H9 (cell line): ENCODE data around the gene HOXC12. TPM values are rescaled to one million over a fixed set of nuclear protein-coding genes. Genes with fewer than 3 reads are reported as not detected.
A peak's percentile ranks its signal among the peaks of the same experiment; 100 is the strongest.

ENCODE experiments used
- DNase-seq: peaks from one replicate; pipeline ENCODE4 v3.0.0-alpha.2; 2017
- H2AFZ ChIP-seq: one replicate; pipeline ENCODE4 v1.6.1; 2013; ENCODE audit warnings: mild to moderate bottlenecking, low read length, control low read depth, moderate library complexity
- H2AK5ac ChIP-seq: 2 replicates; pipeline ENCODE4 v1.6.1; 2013; ENCODE audit warnings: low read length, control low read depth, mixed read lengths; ENCODE audit not compliant: insufficient read length
- H2BK120ac ChIP-seq: one replicate; pipeline ENCODE4 v1.6.1; 2013; ENCODE audit warnings: low read depth, mild to moderate bottlenecking, low read length, control low read depth, inconsistent platforms; ENCODE audit not compliant: poor library complexity, severe bottlenecking
- H2BK12ac ChIP-seq: 2 replicates; pipeline ENCODE4 v1.6.1; 2013; ENCODE audit warnings: low read length, control low read depth, mixed read lengths, low read depth; ENCODE audit not compliant: insufficient read length
- H2BK15ac ChIP-seq: 2 replicates; pipeline ENCODE4 v1.6.1; 2013; ENCODE audit warnings: low read depth, low read length, control low read depth
- H2BK20ac ChIP-seq: one replicate; pipeline ENCODE4 v1.6.1; 2013; ENCODE audit warnings: low read depth, mild to moderate bottlenecking, low read length, control low read depth, inconsistent platforms; ENCODE audit not compliant: poor library complexity, severe bottlenecking
- H2BK5ac ChIP-seq: 2 replicates; pipeline ENCODE4 v1.6.1; 2013; ENCODE audit warnings: low read length, control low read depth, mixed read lengths; ENCODE audit not compliant: insufficient read length
- H3K14ac ChIP-seq: 2 replicates; pipeline ENCODE4 v1.6.1; 2013; ENCODE audit warnings: low read length, control low read depth; ENCODE audit not compliant: insufficient read depth
- H3K18ac ChIP-seq: 2 replicates; pipeline ENCODE4 v1.6.1; 2013; ENCODE audit warnings: low read depth, mild to moderate bottlenecking, mixed read lengths, low read length, control low read depth; ENCODE audit not compliant: insufficient read length
- H3K23ac ChIP-seq: 2 replicates; pipeline ENCODE4 v1.6.1; 2013; ENCODE audit warnings: low read length, control low read depth, mixed read lengths, low read depth; ENCODE audit not compliant: insufficient read length
- H3K23me2 ChIP-seq: 2 replicates; pipeline ENCODE4 v1.6.1; 2013; ENCODE audit warnings: low read depth, mild to moderate bottlenecking, mixed read lengths, low read length, control low read depth; ENCODE audit not compliant: insufficient read length, poor library complexity, severe bottlenecking
- H3K27ac ChIP-seq: 2 replicates; pipeline ENCODE4 v1.5.1; 2013; ENCODE audit warnings: low read length, control low read depth, mixed read lengths, low read depth; ENCODE audit not compliant: insufficient read length
- H3K27me3 ChIP-seq: 2 replicates; pipeline ENCODE4 v1.6.1; 2013; ENCODE audit warnings: low read length, control low read depth, inconsistent platforms; ENCODE audit not compliant: insufficient read depth
- H3K4ac ChIP-seq: 2 replicates; pipeline ENCODE4 v1.6.1; 2013; ENCODE audit warnings: low read depth, mild to moderate bottlenecking, control low read depth, inconsistent platforms, low read length, moderate library complexity
- H3K4me1 ChIP-seq: 2 replicates; pipeline ENCODE4 v1.6.1; 2013; ENCODE audit warnings: low read length, control low read depth, inconsistent platforms; ENCODE audit not compliant: insufficient read depth
- H3K4me2 ChIP-seq: 2 replicates; pipeline ENCODE4 v1.6.1; 2013; ENCODE audit warnings: low read length, control low read depth, mixed read lengths; ENCODE audit not compliant: insufficient read length, insufficient read depth
- H3K56ac ChIP-seq: 2 replicates; pipeline ENCODE4 v1.6.1; 2013; ENCODE audit warnings: low read depth, mild to moderate bottlenecking, mixed read lengths, low read length, control low read depth; ENCODE audit not compliant: insufficient read length
- H3K79me1 ChIP-seq: 2 replicates; pipeline ENCODE4 v1.6.1; 2013; ENCODE audit warnings: low read depth, mild to moderate bottlenecking, moderate library complexity, low read length, control low read depth, inconsistent platforms; ENCODE audit not compliant: insufficient read depth, poor library complexity, severe bottlenecking
- H3K79me2 ChIP-seq: 2 replicates; pipeline ENCODE4 v1.6.1; 2013; ENCODE audit warnings: low read length, control low read depth, inconsistent platforms; ENCODE audit not compliant: insufficient read depth
- H3K9ac ChIP-seq: 2 replicates; pipeline ENCODE4 v1.6.1; 2013; ENCODE audit warnings: low read length, control low read depth, mixed read lengths; ENCODE audit not compliant: insufficient read length; ENCODE audit errors: extremely low read depth
- H3K9me3 ChIP-seq: one replicate; pipeline ENCODE4 v1.6.1; 2013; ENCODE audit warnings: low read depth, low read length, inconsistent platforms; ENCODE audit not compliant: control insufficient read depth
- H3T11ph ChIP-seq: one replicate; pipeline ENCODE4 v1.6.1; 2013; ENCODE audit warnings: mild to moderate bottlenecking, low read length, control low read depth, inconsistent platforms
- H4K20me1 ChIP-seq: one replicate; pipeline ENCODE4 v1.6.1; 2013; ENCODE audit not compliant: control insufficient read depth, insufficient read length, insufficient read depth
- H4K5ac ChIP-seq: 2 replicates; pipeline ENCODE4 v1.6.1; 2013; ENCODE audit warnings: low read depth, mild to moderate bottlenecking, mixed read lengths, low read length, control low read depth; ENCODE audit not compliant: insufficient read length
- H4K8ac ChIP-seq: replicated peaks from 2 replicates; pipeline ENCODE4 v1.6.1; 2013; ENCODE audit warnings: low read length, control low read depth, mixed read lengths, low read depth; ENCODE audit not compliant: insufficient read length
- H4K91ac ChIP-seq: 2 replicates; pipeline ENCODE4 v1.6.1; 2013; ENCODE audit warnings: low read depth, mild to moderate bottlenecking, moderate library complexity, mixed read lengths, low read length, control low read depth; ENCODE audit not compliant: insufficient read length
- H3K27ac Mint-ChIP-seq, 3 experiments: 2 replicates in 2 of 3; 3 replicates in 1 of 3; pipeline ENCODE4 v1.8.0; 2020 to 2021; ENCODE audit warnings: mixed read lengths in 3 of 3, mild to moderate bottlenecking in 1 of 3, moderate library complexity in 1 of 3
- H3K27me3 Mint-ChIP-seq: 2 replicates; pipeline ENCODE4 v1.8.0; 2021; ENCODE audit warnings: low read depth, mild to moderate bottlenecking, moderate library complexity, mixed read lengths
- H3K36me3 Mint-ChIP-seq, 3 experiments: 2 replicates in 2 of 3; 3 replicates in 1 of 3; pipeline ENCODE4 v1.8.0; 2020 to 2021; ENCODE audit warnings: low read depth in 3 of 3, mixed read lengths in 3 of 3; ENCODE audit not compliant: insufficient read depth in 1 of 3
- H3K4me1 Mint-ChIP-seq, 2 experiments: 2 replicates each; pipeline ENCODE4 v1.8.0; 2020; ENCODE audit warnings: mixed read lengths in 2 of 2
- H3K4me3 Mint-ChIP-seq, 2 experiments: 2 replicates in 1 of 2; 3 replicates in 1 of 2; pipeline ENCODE4 v1.8.0; 2020 to 2021; ENCODE audit warnings: mild to moderate bottlenecking in 2 of 2, mixed read lengths in 2 of 2, moderate library complexity in 1 of 2
- H3K9me3 Mint-ChIP-seq, 2 experiments: 2 replicates in 1 of 2; 3 replicates in 1 of 2; pipeline ENCODE4 v1.8.0; 2020; ENCODE audit warnings: mild to moderate bottlenecking in 2 of 2, mixed read lengths in 2 of 2, moderate library complexity in 1 of 2
- CTCF ChIP-seq: fragments of 200-600 bp; sonication (generic); conservative IDR thresholded peaks from 3 replicates; pipeline ENCODE4 v1.8.0; 2021; ENCODE audit warnings: antibody characterized with exemption, mild to moderate bottlenecking
- WGBS: extraction: QIAGEN DNeasy Blood & Tissue Kit; methylation state at CpG from one replicate; pipeline ENCODE4 v1.1.7; 2013; ENCODE audit warnings: missing lambda C conversion rate, low lambda C conversion rate, mixed read lengths; ENCODE audit not compliant: insufficient read length; ENCODE audit errors: extremely low coverage; 5-methylcytosine and 5-hydroxymethylcytosine counted together
- total RNA-seq: library from RNA; stranded (reverse); gene quantifications from 2 replicates; pipeline ENCODE4 v1.2.1, GENCODE V29; 2021

HOXC12 gene
- total RNA-seq, 1 experiment from 2014 or later, result not detected

DNA sequence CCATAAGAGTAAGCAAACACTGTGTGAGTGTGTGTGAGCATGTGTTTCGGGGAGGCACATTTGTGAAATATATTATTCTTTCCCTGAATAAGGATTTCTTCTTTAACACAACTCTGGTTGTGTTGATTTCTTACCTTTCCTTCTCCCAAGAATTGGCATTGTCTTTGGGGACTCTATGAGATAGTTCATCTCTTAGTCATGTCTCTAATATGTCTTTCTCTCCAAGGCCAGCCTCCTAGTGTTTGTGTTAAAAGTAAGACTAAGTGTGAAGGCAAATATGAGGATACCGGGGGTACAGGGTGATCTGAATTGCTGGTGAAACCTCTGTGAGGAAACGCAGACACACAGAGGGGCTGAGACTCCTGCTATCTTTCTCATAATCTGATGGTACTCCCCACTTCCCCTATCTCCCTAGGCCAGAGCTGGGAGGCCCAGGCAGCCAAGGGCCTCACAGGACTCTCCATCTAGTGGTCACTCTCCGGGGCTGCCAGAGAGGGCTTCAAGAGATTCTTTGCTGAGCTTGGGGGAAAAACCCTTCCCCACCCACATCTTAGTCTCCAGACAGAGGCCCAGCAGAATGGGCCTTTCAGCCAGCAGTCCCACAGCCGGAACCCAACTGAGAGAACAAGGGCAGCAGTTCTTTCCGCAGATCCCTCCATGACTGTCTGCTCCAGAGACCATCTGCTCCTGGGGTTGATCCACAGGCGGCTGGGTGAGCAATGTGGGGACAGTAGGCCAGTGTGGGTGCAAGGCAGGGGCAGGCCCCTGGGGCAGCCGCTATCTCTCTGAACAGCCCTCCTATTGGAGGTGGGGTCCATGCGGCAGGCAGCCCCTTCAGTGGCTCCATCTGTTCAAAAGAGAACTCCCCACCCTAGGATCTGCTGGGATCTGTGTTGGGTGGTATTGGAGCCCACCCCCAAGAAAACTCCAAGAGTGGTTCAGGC is 5.8 kb upstream of the HOXC12 start:
- Histone ChIP-seq H3K23ac (no peak overlapping the region), H3K4me1 (no peaks in the 10 kb centered on the region), H2BK12ac (no peak overlapping the region), H4K20me1 (no peaks in the 10 kb centered on the region), H2AK5ac (no peak overlapping the region), H2BK20ac (no peak overlapping the region), H3K4ac (no peak overlapping the region), H3K27me3 (peaks cover 99% of the 10 kb centered on the region), H2BK5ac (no peak overlapping the region), H2BK120ac (no peak overlapping the region), H4K8ac (no peak overlapping the region), H3T11ph (no peak overlapping the region), H3K9me3 (no peaks in the 10 kb centered on the region), H3K56ac (no peak overlapping the region), H3K79me1 (no peaks in the 10 kb centered on the region), H3K9ac (no peak overlapping the region), H3K23me2 (no peaks in the 10 kb centered on the region), H3K27ac (no peak overlapping the region), H2AFZ (no peak overlapping the region), H4K91ac (no peak overlapping the region), H3K14ac (no peak overlapping the region), H3K18ac (no peak overlapping the region), H3K4me2 (no peak overlapping the region), H4K5ac (no peak overlapping the region), H2BK15ac (no peak overlapping the region), H3K79me2 (no peaks in the 10 kb centered on the region)
- H3K4me1 Mint-ChIP-seq, result peaks cover 6 to 20% of the 10 kb centered on the region in 2 experiments; a peak in 3 of 4 replicates
- H3K27me3 Mint-ChIP-seq, result peaks cover 100% of the 10 kb centered on the region
- H3K36me3 Mint-ChIP-seq, result no peaks in the 10 kb centered on the region
- H3K9me3 Mint-ChIP-seq, result peaks cover 0 to 6% of the 10 kb centered on the region in 2 experiments; a peak in 4 of 5 replicates
- H3K27ac Mint-ChIP-seq, result no peak overlapping the region; a peak in 1 of 7 replicates
- 0 out of 3 replicates have a peak, but pooled peaks have one; percentile 16 for TF ChIP-seq CTCF
- no CpG with 5 or more reads among the region's 9 CpGs for WGBS
- no peak overlapping the region for H3K4me3 Mint-ChIP-seq
- no peak for DNase-seq
